Loucy (cell line): ENCODE measurements around the gene LDAH.

Experiments
- H2AFZ ChIP-seq: fragments of 200-600 bp; sonication (generic); 2 replicates; pipeline ENCODE4 v1.6.0; 2016; ENCODE audit warnings: antibody characterized with exemption, mild to moderate bottlenecking, low read length, moderate library complexity
- H3F3A ChIP-seq: fragments of 200-600 bp; 2 replicates; pipeline ENCODE4 v1.6.0; 2016; ENCODE audit warnings: antibody characterized with exemption, low read depth, mild to moderate bottlenecking
- H3K27me3 ChIP-seq: fragments of 200-600 bp; sonication (generic); 2 replicates; pipeline ENCODE4 v1.6.1; 2014; ENCODE audit warnings: low read length, mild to moderate bottlenecking; ENCODE audit not compliant: insufficient read depth, poor library complexity, severe bottlenecking
- H3K36me3 ChIP-seq: fragments of 200-600 bp; sonication (generic); 2 replicates; pipeline ENCODE4 v1.6.1; 2016; ENCODE audit warnings: low read length; ENCODE audit not compliant: insufficient read depth
- H3K4me1 ChIP-seq: fragments of 200-600 bp; sonication (generic); 2 replicates; pipeline ENCODE4 v1.5.1; 2014; ENCODE audit warnings: low read length, mild to moderate bottlenecking; ENCODE audit not compliant: insufficient read depth, poor library complexity, severe bottlenecking
- H3K4me2 ChIP-seq: fragments of 200-600 bp; sonication (generic); 2 replicates; pipeline ENCODE4 v1.6.0; 2014; ENCODE audit warnings: antibody characterized with exemption, low read length, low read depth, mild to moderate bottlenecking; ENCODE audit not compliant: poor library complexity, severe bottlenecking
- H3K4me3 ChIP-seq: fragments of 200-600 bp; sonication (generic); 2 replicates; pipeline ENCODE4 v1.5.1; 2014; ENCODE audit warnings: low read length, mild to moderate bottlenecking, mixed read lengths; ENCODE audit not compliant: poor library complexity, severe bottlenecking
- H3K79me2 ChIP-seq: fragments of 200-600 bp; sonication (generic); 2 replicates; pipeline ENCODE4 v1.6.1; 2014; ENCODE audit warnings: low read length; ENCODE audit not compliant: insufficient read depth
- H3K9ac ChIP-seq: fragments of 200-600 bp; sonication (generic); 2 replicates; pipeline ENCODE4 v1.6.0; 2014; ENCODE audit warnings: mild to moderate bottlenecking, low read depth, low read length, moderate library complexity; ENCODE audit not compliant: poor library complexity, severe bottlenecking
- H3K9me2 ChIP-seq: fragments of 200-600 bp; sonication (generic); replicated peaks from 2 replicates; pipeline ENCODE4 v1.6.1; 2016; ENCODE audit warnings: low read depth, low read length, mixed read lengths
- H3K9me3 ChIP-seq: fragments of 200-600 bp; sonication (generic); 2 replicates; pipeline ENCODE4 v1.6.1; 2014; ENCODE audit warnings: mild to moderate bottlenecking, antibody characterized with exemption, low read length, low read depth; ENCODE audit not compliant: insufficient read depth
- H4K20me1 ChIP-seq: fragments of 200-600 bp; sonication (generic); 2 replicates; pipeline ENCODE4 v1.6.0; 2014; ENCODE audit warnings: antibody characterized with exemption, low read length, mild to moderate bottlenecking; ENCODE audit not compliant: insufficient read depth, poor library complexity, severe bottlenecking
- CTCF ChIP-seq: fragments of 200-600 bp; sonication (generic); conservative IDR thresholded peaks from 2 replicates; pipeline ENCODE4 v1.5.1; 2014; ENCODE audit warnings: mild to moderate bottlenecking, antibody characterized with exemption, low read length
- EZH2phosphoT487 ChIP-seq: fragments of 200-600 bp; IDR thresholded peaks from 2 replicates; pipeline ENCODE4 v1.6.1; 2018; ENCODE audit warnings: antibody characterized with exemption, mild to moderate bottlenecking, moderate library complexity, borderline replicate concordance

LDAH gene

GRCh38 chr2:20725782-20726181 is 97.1 kb downstream of the LDAH start:
- TF ChIP-seq CTCF (no peak), EZH2phosphoT487 (no peak)
- no peaks in the 10 kb centered on the region for H3K4me1 ChIP-seq
- no peaks in the 10 kb centered on the region for H3K9me2 ChIP-seq
- H3K79me2 ChIP-seq: no peaks in the 10 kb centered on the region
- H3K36me3 ChIP-seq: no peaks in the 10 kb centered on the region
- H3K9me3 ChIP-seq: no peaks in the 10 kb centered on the region
- H4K20me1 ChIP-seq: no peaks in the 10 kb centered on the region
- H2AFZ ChIP-seq: no peak overlapping the region
- H3K9ac ChIP-seq: no peak overlapping the region
- no peaks in the 10 kb centered on the region for H3K27me3 ChIP-seq
- no peak overlapping the region for H3K4me2 ChIP-seq
- H3F3A ChIP-seq: no peaks in the 10 kb centered on the region
- no peak overlapping the region for H3K4me3 ChIP-seq

- no peak for TF ChIP-seq CTCF
- TF ChIP-seq EZH2phosphoT487: no peak
- no peaks in the 10 kb centered on the region for H3K36me3 ChIP-seq
- H4K20me1 ChIP-seq: no peaks in the 10 kb centered on the region
- no peaks in the 10 kb centered on the region for H3K4me1 ChIP-seq
- H3K79me2 ChIP-seq: no peaks in the 10 kb centered on the region
- no peaks in the 10 kb centered on the region for H3K27me3 ChIP-seq
- no peaks in the 10 kb centered on the region for H3F3A ChIP-seq
- no peak overlapping the region for H3K9ac ChIP-seq
- H3K4me3 ChIP-seq: no peak overlapping the region
- no peaks in the 10 kb centered on the region for H3K9me2 ChIP-seq
- H2AFZ ChIP-seq: no peak overlapping the region
- H3K9me3 ChIP-seq: no peaks in the 10 kb centered on the region
- no peak overlapping the region for H3K4me2 ChIP-seq
Observed at GRCh38 chr2:20724500-20725053, 98.3 kb downstream of the LDAH start.

GRCh38 chr2:20723543-20723942 is 99.4 kb downstream of the LDAH start:
- no peak overlapping the region for H3K4me3 ChIP-seq
- H3K4me2 ChIP-seq: no peak overlapping the region
- TF ChIP-seq EZH2phosphoT487 (no peak), CTCF (no peak)
- no peaks in the 10 kb centered on the region for H3K4me1 ChIP-seq
- no peaks in the 10 kb centered on the region for H3F3A ChIP-seq
- H3K9me3 ChIP-seq: no peaks in the 10 kb centered on the region
- H4K20me1 ChIP-seq: no peaks in the 10 kb centered on the region
- H3K36me3 ChIP-seq: no peaks in the 10 kb centered on the region
- H3K27me3 ChIP-seq: no peaks in the 10 kb centered on the region
- no peaks in the 10 kb centered on the region for H3K9me2 ChIP-seq
- H3K79me2 ChIP-seq: no peaks in the 10 kb centered on the region
- H2AFZ ChIP-seq: no peak overlapping the region
- no peak overlapping the region for H3K9ac ChIP-seq
